GM12801 (cell line): ENCODE results near the gene ISLR.

Experiments
- CTCF ChIP-seq: IDR thresholded peaks from one replicate; pipeline ENCODE4 v1.5.1; 2011; ENCODE audit warnings: control low read depth; ENCODE audit not compliant: insufficient read length; ENCODE audit errors: extremely low read depth

ISLR gene

GRCh38 chr15:74202452-74203401, 29.2 kb downstream of the ISLR start, which contains the start of gene STRA6:
STRA6 (minus strand) TSS chr15:74202787; CDS start chr15:74202267, 520 bp downstream.
- no peak for TF ChIP-seq CTCF

DNA sequence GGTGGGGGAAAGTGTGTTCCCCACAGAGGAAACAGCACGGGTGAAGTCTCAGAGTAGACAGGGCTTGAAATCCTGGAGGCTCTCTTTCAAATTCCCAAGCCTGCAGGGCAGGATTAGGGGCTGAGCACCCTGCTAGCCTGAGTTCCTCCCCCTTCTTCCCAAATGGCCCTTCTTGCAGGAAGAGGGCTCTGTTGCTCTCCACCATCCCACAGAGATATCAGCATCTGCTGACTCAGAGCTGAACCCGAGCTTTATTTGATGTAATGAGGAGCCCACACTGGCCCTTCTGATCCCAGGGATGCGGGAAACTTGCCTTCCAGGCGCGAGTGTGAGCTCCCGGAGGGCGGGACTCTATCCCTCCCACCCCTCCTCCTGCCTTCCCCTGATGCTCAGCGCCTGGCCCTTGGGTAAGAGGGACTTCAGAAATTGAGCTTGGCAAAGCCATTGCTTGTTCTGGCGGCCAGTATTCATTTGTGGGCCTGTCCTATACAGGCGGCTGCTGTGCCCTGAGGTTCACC, 30.5 kb downstream of the ISLR start:
- no peak for TF ChIP-seq CTCF

GRCh38 chr15:74205582-74205947, 32.1 kb downstream of the ISLR start:
- TF ChIP-seq CTCF, result no peak

DNA sequence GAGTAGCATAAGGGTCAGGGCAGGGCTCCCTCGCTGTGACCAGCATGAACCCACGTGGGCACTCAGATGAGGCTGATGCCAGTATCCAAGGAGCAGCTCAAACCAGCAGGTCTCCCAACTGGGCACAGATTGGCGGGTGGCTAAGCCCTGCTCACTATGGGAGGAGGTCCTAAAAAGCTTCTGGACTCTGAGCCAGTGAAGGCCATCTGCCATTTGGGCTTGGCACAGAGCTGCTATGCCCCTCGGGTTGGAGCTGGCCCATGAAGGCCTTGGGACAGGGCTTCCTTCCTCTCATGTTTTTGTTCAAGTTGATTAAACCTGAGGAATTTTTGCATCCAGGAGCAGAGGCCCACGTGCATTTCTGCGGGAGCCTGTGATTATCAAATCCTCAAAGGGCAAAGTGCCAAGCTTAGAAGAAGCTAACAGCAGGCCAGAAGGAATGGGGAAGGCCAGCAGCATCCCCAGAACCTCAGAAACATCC, 33.3 kb downstream of the ISLR start:
- no peak for TF ChIP-seq CTCF

GRCh38 chr15:74207652-74208440, 34.3 kb downstream of the ISLR start:
- TF ChIP-seq CTCF, result no peak

- no peak for TF ChIP-seq CTCF
Measured at GRCh38 chr15:74208496-74208895, 35.0 kb downstream of the ISLR start.

- no peak for TF ChIP-seq CTCF
Measured at GRCh38 chr15:74208901-74209559, 35.5 kb downstream of the ISLR start.
